NCI-H2227 (cell line): Measurements from ENCODE around the gene RABGGTB.
"Not testable (repeated sequence)": the region's sequence is repeated elsewhere in the genome, so short reads cannot be mapped to it uniquely, and the experiment has no call there.

Experiments used
- DNase-seq: peaks from one replicate; lab custom pipeline; 2025; ENCODE audit not compliant: unreplicated experiment; lab: John Stamatoyannopoulos, UW

RABGGTB gene

GRCh38 chr1:75785983-75786853 is at the start of gene RABGGTB:
Gene RABGGTB (plus strand): TSS chr1:75786256. CDS start chr1:75786272, 16 bp downstream.
- DNase-seq: peak; percentile 97

- no peak for DNase-seq
These were observed 43.9 kb upstream of the RABGGTB start for GRCh38 chr1:75742047-75742625.

- no peak for DNase-seq
These were observed 40.8 kb upstream of the RABGGTB start for GRCh38 chr1:75745276-75745675.

GRCh38 chr1:75757210-75757609 is 28.8 kb upstream of the RABGGTB start:
- not testable (repeated sequence) for DNase-seq

GRCh38 chr1:75758543-75758942 is 27.5 kb upstream of the RABGGTB start:
- DNase-seq: not testable (repeated sequence)

GRCh38 chr1:75764057-75764655 is 21.9 kb upstream of the RABGGTB start:
- DNase-seq: no peak

GRCh38 chr1:75765697-75766355 is 20.2 kb upstream of the RABGGTB start:
- DNase-seq: no peak

- DNase-seq: no peak
These were observed 18.0 kb upstream of the RABGGTB start for GRCh38 chr1:75768016-75768415.

GRCh38 chr1:75770761-75771160 is 15.3 kb upstream of the RABGGTB start:
- no peak for DNase-seq

GRCh38 chr1:75771978-75772377 is 14.1 kb upstream of the RABGGTB start:
- DNase-seq: no peak

GRCh38 chr1:75777812-75778211 is 8.2 kb upstream of the RABGGTB start:
- not testable (repeated sequence) for DNase-seq

- DNase-seq: not testable (repeated sequence)
These were observed 7.4 kb upstream of the RABGGTB start for GRCh38 chr1:75778694-75779093.

- not testable (repeated sequence) for DNase-seq
These were observed 5.9 kb upstream of the RABGGTB start for GRCh38 chr1:75780183-75780582.

GRCh38 chr1:75783920-75784319 is 2.1 kb upstream of the RABGGTB start:
- not testable (repeated sequence) for DNase-seq

- no peak for DNase-seq
These were observed 605 bp upstream of the RABGGTB start for GRCh38 chr1:75785320-75785982.

GRCh38 chr1:75786901-75787493 is 941 bp downstream of the RABGGTB start:
- DNase-seq: no peak

GRCh38 chr1:75787524-75787923 is 1.5 kb downstream of the RABGGTB start:
- DNase-seq: no peak

- DNase-seq: no peak
These were observed 3.9 kb downstream of the RABGGTB start for GRCh38 chr1:75789988-75790387.

- no peak for DNase-seq
These were observed 5.0 kb downstream of the RABGGTB start for GRCh38 chr1:75791022-75791421.

GRCh38 chr1:75792091-75792490 is 6.0 kb downstream of the RABGGTB start:
- DNase-seq: no peak
